Adrenal gland (tissue), 12 donors: ENCODE results near the gene CASD1. TPM values are rescaled to one million over a fixed set of nuclear protein-coding genes. Genes with fewer than 3 reads are reported as not detected.

Source experiments
- DNase-seq, 7 donors: peaks; one replicate each; pipeline ENCODE4 v3.0.0-alpha.2; 2019 to 2020
- H3K27ac ChIP-seq, 5 donors: fragments of 200-600 bp; sonication (generic) in 4 of 5; 1 replicate in 3 of 5; 2 replicates in 2 of 5; pipeline versions ENCODE4 v1.5.1 to v1.8.0; 2016 to 2020; ENCODE audit warnings: mild to moderate bottlenecking in 1 of 5
- H3K27me3 ChIP-seq: fragments of 200-600 bp; 2 replicates; pipeline ENCODE4 v1.8.0; 2021
- H3K36me3 ChIP-seq, 2 donors: fragments of 200-600 bp; replicated peaks in 1 of 2; 1 replicate in 1 of 2; 2 replicates in 1 of 2; pipeline versions ENCODE4 v1.5.1 to v1.8.0; 2018 to 2022
- H3K4me1 ChIP-seq, 2 donors: fragments of 200-600 bp; replicated peaks in 1 of 2; 1 replicate in 1 of 2; 2 replicates in 1 of 2; pipeline versions ENCODE4 v1.5.1 to v1.8.0; 2018 to 2021
- H3K4me3 ChIP-seq, 4 donors: fragments of 200-600 bp; sonication (generic) in 3 of 4; one replicate each; pipeline ENCODE4 v1.5.1; 2016 to 2018
- H3K9me3 ChIP-seq, 3 donors: fragments of 200-600 bp; sonication (generic) in 1 of 3; replicated peaks in 1 of 3; 1 replicate in 2 of 3; 2 replicates in 1 of 3; pipeline versions ENCODE4 v1.5.1 to v1.8.0; 2016 to 2021
- POLR2A ChIP-seq, 2 donors: fragments of 450-650 bp; IDR thresholded peaks; one replicate each; pipeline ENCODE4 v1.6.1; 2017; ENCODE audit warnings: antibody characterized with exemption in 2 of 2, mild to moderate bottlenecking in 2 of 2, moderate library complexity in 1 of 2
- WGBS, 4 donors: extraction: QIAGEN DNeasy Blood & Tissue Kit in 2 of 4; methylation state at CpG; one replicate each; pipeline versions ENCODE4 v1.1.5 to v1.1.7; 2013 to 2017; 5-methylcytosine and 5-hydroxymethylcytosine counted together
- intact Hi-C, 2 donors: fragments of 100-400 bp; cut with DNase I; formaldehyde crosslinking; loops; one replicate each; pipeline versions ENCODE4 v1.14.1 to v1.15.0; 2022 to 2023
- polyA plus RNA-seq, 3 donors: library from polyadenylated mRNA; stranded (reverse); fragments of 200-250 nt in 2 of 3; fragments of 350-450 nt in 1 of 3; fragmentation: Illumina TruSeq in 1 of 3; extraction: RNeasy Lipid Tissue Mini Kit (QIAGEN cat#74804) in 1 of 3; gene quantifications; one replicate each; pipeline ENCODE4 v1.2.3, GENCODE V29; 2013 to 2014
- small RNA-seq, 2 donors: library from RNA; depleted of rRNA; stranded (forward); fragments of <200 nt; gene quantifications; one replicate each; pipeline ENCODE3, GENCODE V24; 2016
- total RNA-seq, 9 donors: library from RNA; depleted of rRNA in 4 of 9; stranded (reverse); fragments of >200 nt in 4 of 9; fragments of 120-200 nt in 1 of 9; fragmentation: NEBNext Ultra II Directional in 1 of 9; extraction: Animal tissue kit (Norgen Biotek cat#: 25700) in 1 of 9; gene quantifications; one replicate each; pipeline versions ENCODE4 v1.1.0 to v1.2.4, GENCODE V29; 2013 to 2023
- TF ChIP-seq, protein P1 (sequence below), 6 experiments: fragments of 450-650 bp in 4 of 6; fragments of 200-600 bp in 2 of 6; sonication (generic) in 1 of 6; IDR thresholded peaks; 1 replicate in 5 of 6; 2 replicates in 1 of 6; pipeline versions ENCODE4 v1.5.1 to v1.8.0; 2016 to 2021; ENCODE audit warnings: antibody characterized with exemption in 6 of 6, mild to moderate bottlenecking in 2 of 6, moderate library complexity in 1 of 6
- donor health status: healthy with polysubstance abuse.
- donor health status: Bipolar disorder and iron deficiency.
- donor health status: DM: yes; HTN: yes; CAD: no.
- donor health status: DM: no; HTN: no; CAD: no.
- donor health status: DM: no; HTN: no; CAD: no.
- donor health status: DM: yes; HTN: yes; CAD: no.

The CASD1 gene
- total and polyA plus RNA-seq, 12 donors = 28.8 to 75.7 (median 46.2) TPM

DNA sequence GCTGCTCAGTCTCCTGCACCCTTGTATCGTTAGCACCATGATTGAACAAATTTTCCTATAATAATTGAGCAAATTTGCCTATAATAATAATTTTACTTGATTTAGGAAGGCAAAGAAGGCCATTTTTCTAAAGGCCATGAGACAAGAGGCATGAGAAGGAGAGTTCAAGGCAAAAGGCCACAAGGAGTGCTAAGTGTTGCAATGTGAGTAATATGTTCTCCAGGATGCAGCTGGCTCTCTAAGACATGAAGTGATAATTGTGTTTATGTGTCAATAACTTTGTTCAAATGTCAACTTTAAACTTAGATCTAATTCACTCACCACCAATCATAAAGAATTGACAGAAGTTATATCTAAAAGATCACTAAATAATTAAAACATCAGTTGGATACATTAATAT is 92.6 kb downstream of the CASD1 start:
- intact Hi-C loops = no loop called here

DNA sequence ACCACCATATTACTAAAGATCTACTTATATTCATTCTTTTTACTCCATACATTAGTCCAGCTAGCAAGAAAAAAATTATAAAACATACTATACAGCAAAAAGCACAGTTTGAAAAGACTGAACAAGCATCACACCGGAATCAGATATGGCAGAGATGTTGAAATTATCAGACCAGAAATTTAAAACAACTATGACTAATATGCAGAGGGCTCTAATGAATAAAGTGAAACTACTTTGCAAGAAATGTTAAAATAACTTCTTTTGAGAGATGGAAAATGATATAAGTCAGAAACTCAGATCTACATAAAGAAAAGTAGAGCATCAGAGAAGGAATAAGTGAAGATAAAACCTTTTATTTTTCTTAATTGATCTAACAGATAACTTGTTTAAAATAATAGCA is 95.4 kb downstream of the CASD1 start:
- WGBS, 4 donors = 72 to 86% (median 80%) methylated on average over 1 of the region's 1 CpG
- Histone ChIP-seq H3K9me3 (no peaks in the 10 kb centered on the region), H3K27me3 (no peaks in the 10 kb centered on the region), H3K27ac (no peak overlapping the region), H3K36me3 (no peaks in the 10 kb centered on the region), H3K4me3 (no peak overlapping the region), H3K4me1 (peaks cover 9% of the 10 kb centered on the region in 2 donors)
- TF ChIP-seq POLR2A (IDR thresholded peaks at IDR 0.05) = no peak
- TF ChIP-seq, protein P1, sequence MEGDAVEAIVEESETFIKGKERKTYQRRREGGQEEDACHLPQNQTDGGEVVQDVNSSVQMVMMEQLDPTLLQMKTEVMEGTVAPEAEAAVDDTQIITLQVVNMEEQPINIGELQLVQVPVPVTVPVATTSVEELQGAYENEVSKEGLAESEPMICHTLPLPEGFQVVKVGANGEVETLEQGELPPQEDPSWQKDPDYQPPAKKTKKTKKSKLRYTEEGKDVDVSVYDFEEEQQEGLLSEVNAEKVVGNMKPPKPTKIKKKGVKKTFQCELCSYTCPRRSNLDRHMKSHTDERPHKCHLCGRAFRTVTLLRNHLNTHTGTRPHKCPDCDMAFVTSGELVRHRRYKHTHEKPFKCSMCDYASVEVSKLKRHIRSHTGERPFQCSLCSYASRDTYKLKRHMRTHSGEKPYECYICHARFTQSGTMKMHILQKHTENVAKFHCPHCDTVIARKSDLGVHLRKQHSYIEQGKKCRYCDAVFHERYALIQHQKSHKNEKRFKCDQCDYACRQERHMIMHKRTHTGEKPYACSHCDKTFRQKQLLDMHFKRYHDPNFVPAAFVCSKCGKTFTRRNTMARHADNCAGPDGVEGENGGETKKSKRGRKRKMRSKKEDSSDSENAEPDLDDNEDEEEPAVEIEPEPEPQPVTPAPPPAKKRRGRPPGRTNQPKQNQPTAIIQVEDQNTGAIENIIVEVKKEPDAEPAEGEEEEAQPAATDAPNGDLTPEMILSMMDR (IDR thresholded peaks at IDR 0.05) = no peak
- DNase-seq = no peak
- intact Hi-C loops = no loop called here

More for the DNA sequence above, 92.6 kb downstream of the CASD1 start:
- peaks cover 0 to 7% of the 10 kb centered on the region in 2 donors for H3K36me3 ChIP-seq
- TF ChIP-seq, protein P1 (IDR thresholded peaks at IDR 0.05) = no peak
- TF ChIP-seq POLR2A (IDR thresholded peaks at IDR 0.05) = no peak
- WGBS, 4 donors = 93 to 97% (median 97%) methylated on average over 1 of the region's 1 CpG
- H3K4me3 ChIP-seq = no peak overlapping the region
- H3K27me3 ChIP-seq = no peaks in the 10 kb centered on the region
- H3K9me3 ChIP-seq = no peaks in the 10 kb centered on the region
- no peak overlapping the region for H3K27ac ChIP-seq
- no peak for DNase-seq
- peaks cover 9% of the 10 kb centered on the region in 2 donors for H3K4me1 ChIP-seq

Small RNA genes within 50 kb of the gene (small RNA-seq; reads per million reads assigned to genes)
- gene RNU6-1328P = 0 reads per million in 2 donors

Other genes with a start within 250 kb of the CASD1 start
- gene COL1A2, start 114.9 kb upstream of the CASD1 start, total RNA-seq = 100 to 1,000 TPM; 110 to 475 (median 192) TPM
- 100 to 1,000 TPM in 2 of 3 donors, 10 to 100 TPM in 1; 74.6 to 168 (median 109) TPM for gene COL1A2, start 114.9 kb upstream of the CASD1 start, polyA plus RNA-seq
- 100 to 1,000 TPM in 8 of 9 donors, 10 to 100 TPM in 1; 63.3 to 230 (median 169) TPM for gene SGCE, start 146.3 kb downstream of the CASD1 start, total RNA-seq
- 100 to 1,000 TPM in 1 of 3 donors, 10 to 100 TPM in 2; 32.2 to 121 (median 43.1) TPM for gene SGCE, start 146.3 kb downstream of the CASD1 start, polyA plus RNA-seq